Nephron progenitor cell (in vitro differentiated cells): Measurements from ENCODE around the gene OR2H2.

Experiments
- DNase-seq: peaks from one replicate; pipeline ENCODE4 v3.0.0; 2021
- H3K27ac Mint-ChIP-seq: 2 replicates; pipeline ENCODE4 v1.8.0; 2021; ENCODE audit warnings: mild to moderate bottlenecking, moderate library complexity, mixed read lengths
- H3K27me3 Mint-ChIP-seq: 2 replicates; pipeline ENCODE4 v1.8.0; 2021; ENCODE audit warnings: mild to moderate bottlenecking, low read depth, mixed read lengths; ENCODE audit not compliant: poor library complexity
- H3K36me3 Mint-ChIP-seq: 2 replicates; pipeline ENCODE4 v1.8.0; 2021; ENCODE audit warnings: low read depth, mixed read lengths
- H3K4me1 Mint-ChIP-seq: 2 replicates; pipeline ENCODE4 v1.8.0; 2021; ENCODE audit warnings: mixed read lengths
- H3K4me3 Mint-ChIP-seq: 2 replicates; pipeline ENCODE4 v1.8.0; 2021; ENCODE audit warnings: mild to moderate bottlenecking, moderate library complexity, mixed read lengths
- H3K9me3 Mint-ChIP-seq: 2 replicates; pipeline ENCODE4 v1.8.0; 2021; ENCODE audit warnings: mild to moderate bottlenecking, moderate library complexity, mixed read lengths
- TF ChIP-seq, protein P1 (sequence below): fragments of 200-600 bp; sonication (generic); IDR thresholded peaks from 2 replicates; pipeline ENCODE4 v1.5.0; 2021; ENCODE audit warnings: antibody characterized with exemption

OR2H2 gene

DNA sequence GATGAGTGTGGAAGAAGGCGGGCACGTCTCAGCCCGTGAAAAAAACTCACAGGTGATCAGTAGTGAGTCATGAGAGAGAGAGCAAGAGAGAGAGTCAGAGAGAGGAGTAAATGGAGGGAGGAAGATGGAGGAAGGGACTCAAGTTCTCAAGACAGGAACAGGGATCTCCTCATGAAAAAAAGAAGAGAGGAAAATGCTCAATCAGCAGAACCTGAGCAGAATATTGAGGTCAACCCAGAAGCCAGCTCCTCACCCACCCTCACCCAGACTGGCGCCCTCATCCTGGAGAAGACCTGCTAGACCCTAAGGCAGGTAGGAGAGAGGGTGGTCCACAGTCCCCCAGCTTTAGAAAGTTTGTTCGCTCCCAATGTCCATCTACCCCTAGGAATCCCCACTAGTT, 30.2 kb upstream of the OR2H2 start:
- TF ChIP-seq, protein P1, sequence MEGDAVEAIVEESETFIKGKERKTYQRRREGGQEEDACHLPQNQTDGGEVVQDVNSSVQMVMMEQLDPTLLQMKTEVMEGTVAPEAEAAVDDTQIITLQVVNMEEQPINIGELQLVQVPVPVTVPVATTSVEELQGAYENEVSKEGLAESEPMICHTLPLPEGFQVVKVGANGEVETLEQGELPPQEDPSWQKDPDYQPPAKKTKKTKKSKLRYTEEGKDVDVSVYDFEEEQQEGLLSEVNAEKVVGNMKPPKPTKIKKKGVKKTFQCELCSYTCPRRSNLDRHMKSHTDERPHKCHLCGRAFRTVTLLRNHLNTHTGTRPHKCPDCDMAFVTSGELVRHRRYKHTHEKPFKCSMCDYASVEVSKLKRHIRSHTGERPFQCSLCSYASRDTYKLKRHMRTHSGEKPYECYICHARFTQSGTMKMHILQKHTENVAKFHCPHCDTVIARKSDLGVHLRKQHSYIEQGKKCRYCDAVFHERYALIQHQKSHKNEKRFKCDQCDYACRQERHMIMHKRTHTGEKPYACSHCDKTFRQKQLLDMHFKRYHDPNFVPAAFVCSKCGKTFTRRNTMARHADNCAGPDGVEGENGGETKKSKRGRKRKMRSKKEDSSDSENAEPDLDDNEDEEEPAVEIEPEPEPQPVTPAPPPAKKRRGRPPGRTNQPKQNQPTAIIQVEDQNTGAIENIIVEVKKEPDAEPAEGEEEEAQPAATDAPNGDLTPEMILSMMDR = no peak
- H3K36me3 Mint-ChIP-seq = no peaks in the 10 kb centered on the region
- peaks cover 85% of the 10 kb centered on the region for H3K27me3 Mint-ChIP-seq
- no peak for DNase-seq
- no peak overlapping the region for H3K27ac Mint-ChIP-seq
- H3K4me3 Mint-ChIP-seq = no peak overlapping the region
- peaks cover 7% of the 10 kb centered on the region for H3K9me3 Mint-ChIP-seq
- peaks cover 4% of the 10 kb centered on the region for H3K4me1 Mint-ChIP-seq

DNA sequence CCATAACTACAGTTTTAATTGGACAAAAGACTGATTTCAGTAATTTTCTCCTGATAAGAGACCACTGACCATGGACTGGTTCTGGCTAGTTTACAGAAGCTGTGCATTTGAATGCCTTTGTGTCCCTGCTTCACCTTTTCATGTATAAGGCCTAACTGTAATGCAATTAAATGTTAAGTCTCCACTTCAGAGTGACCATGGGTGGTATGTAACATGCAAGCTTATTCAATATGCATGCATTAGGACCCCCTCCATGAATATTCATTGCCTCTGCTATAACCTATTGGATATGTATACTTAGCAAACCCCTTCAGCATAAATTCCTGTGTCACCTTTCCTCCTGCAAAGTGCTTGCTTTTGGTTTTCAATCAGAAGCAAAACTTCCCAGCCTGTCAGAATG, 27.6 kb upstream of the OR2H2 start:
- H3K4me1 Mint-ChIP-seq = peaks cover 12% of the 10 kb centered on the region
- no peak overlapping the region for H3K4me3 Mint-ChIP-seq
- peaks cover 59% of the 10 kb centered on the region for H3K27me3 Mint-ChIP-seq
- DNase-seq = no peak
- H3K36me3 Mint-ChIP-seq = no peaks in the 10 kb centered on the region
- TF ChIP-seq, protein P1 = no peak
- peaks cover 7% of the 10 kb centered on the region for H3K9me3 Mint-ChIP-seq
- H3K27ac Mint-ChIP-seq = no peak overlapping the region

DNA sequence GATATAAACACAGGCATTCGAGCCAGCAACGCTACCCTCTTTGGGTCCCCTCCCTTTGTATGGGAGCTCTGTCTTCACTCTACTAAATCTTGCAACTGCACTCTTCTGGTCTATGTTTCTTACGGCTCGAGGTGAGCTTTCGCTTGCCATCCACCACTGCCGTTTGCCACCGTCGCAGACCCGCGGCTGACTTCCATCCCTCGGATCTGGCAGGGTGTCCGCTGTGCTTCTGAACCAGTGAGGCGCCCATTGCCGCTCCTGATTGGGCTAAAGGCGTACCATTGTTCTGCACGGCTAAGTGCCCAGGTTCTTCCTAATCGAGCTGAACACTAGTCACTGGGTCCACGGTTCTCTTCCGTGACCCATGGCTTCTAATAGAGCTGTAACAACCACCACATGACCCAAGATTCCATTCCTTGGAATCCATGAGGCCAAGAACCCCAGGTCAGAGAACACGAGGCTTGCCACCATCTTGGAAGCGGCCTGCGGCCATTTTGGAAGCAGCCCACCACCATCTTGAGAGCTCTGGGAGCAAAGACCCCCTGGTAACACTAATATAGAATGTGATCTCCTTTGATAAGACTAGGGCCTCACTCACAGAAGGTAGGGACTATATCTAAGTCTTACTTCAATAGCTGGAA, 26.4 kb upstream of the OR2H2 start:
- no peak for DNase-seq
- Mint-ChIP-seq H3K4me1 (peaks cover 8% of the 10 kb centered on the region), H3K4me3 (no peak overlapping the region), H3K36me3 (no peaks in the 10 kb centered on the region), H3K27ac (no peak overlapping the region), H3K9me3 (peaks cover 7% of the 10 kb centered on the region), H3K27me3 (peaks cover 53% of the 10 kb centered on the region)
- TF ChIP-seq, protein P1 = no peak

DNA sequence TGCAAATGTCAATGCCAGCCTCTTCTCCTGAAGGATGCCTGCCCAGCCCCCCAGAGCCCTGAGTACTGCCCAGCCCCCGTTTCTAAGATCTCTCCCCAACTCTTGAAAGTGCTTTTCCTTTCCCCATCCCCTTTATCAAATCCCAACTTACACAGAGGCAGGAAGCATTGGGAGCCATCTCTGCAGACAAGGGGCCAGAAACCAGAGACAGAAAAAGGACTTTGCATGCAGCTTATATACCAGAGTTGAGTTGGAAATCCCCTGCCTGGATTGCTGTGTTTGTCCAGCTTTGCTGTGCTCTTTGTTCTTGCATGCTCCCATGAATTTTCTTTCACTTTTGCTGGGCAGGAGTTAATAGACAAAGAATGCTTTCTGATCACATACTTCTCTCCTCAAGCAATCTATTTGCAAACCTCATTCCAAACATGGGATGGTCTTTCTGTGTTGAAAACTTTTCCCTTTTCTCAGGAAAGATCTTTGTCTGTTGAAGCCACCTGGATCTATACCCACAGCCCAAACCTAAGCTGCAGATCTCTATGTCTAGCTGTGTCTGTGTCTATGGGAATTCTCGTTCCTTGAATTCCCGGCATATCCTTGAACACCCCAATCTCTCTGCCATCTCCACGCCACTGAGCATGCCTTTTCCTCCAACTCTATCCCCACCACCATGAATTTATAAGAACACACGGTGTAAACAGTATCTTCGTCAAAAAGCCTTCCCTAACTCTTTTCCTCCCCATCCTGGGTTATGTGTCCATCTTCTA, 25.2 kb upstream of the OR2H2 start, which contains the start of gene UBD:
Gene UBD, minus strand, starts transcription at position 209 of the 764 bp plus-strand sequence. Its CDS starts 31 bp downstream, at position 178.
- Mint-ChIP-seq H3K27me3 (peaks cover 42% of the 10 kb centered on the region), H3K9me3 (peaks cover 3% of the 10 kb centered on the region), H3K4me3 (no peak within 1 kb of the TSS), H3K4me1 (peaks cover 8% of the 10 kb centered on the region), H3K36me3 (no peaks in the 10 kb centered on the region), H3K27ac (no peak within 1 kb of the TSS)
- DNase-seq = no peak
- TF ChIP-seq, protein P1 = no peak

DNA sequence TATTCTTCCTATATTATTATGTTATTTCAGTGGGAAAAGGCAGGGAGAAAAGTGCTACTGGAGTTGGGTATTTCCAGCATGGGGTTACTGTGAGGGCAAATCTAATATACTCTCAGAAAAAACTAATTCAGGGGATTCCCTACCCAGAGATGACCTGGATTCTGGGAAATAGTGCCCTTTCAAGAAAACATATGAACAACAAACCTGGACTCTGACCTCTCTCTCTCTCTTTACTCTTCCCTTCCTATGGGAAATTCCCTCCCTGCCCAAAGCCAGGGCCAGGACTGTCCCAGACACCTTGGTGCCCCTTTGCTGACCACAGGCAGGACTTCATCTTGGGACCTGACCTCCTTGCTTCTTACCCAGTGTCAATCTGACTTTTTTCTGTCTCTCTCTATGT, 23.8 kb upstream of the OR2H2 start:
- Mint-ChIP-seq H3K27ac (no peak overlapping the region), H3K27me3 (peaks cover 28% of the 10 kb centered on the region), H3K4me3 (no peak overlapping the region), H3K9me3 (peaks cover 3% of the 10 kb centered on the region), H3K36me3 (no peaks in the 10 kb centered on the region), H3K4me1 (peaks cover 8% of the 10 kb centered on the region)
- DNase-seq = no peak
- TF ChIP-seq, protein P1 = no peak
